Prostate gland (tissue), 2 donors: ENCODE results near the gene CUX1. TPM values are rescaled to one million over a fixed set of nuclear protein-coding genes. Genes with fewer than 3 reads are reported as not detected.
A peak's percentile ranks its signal among the peaks of the same experiment; 100 is the strongest.
"Not testable (repeated sequence)": the region's sequence is repeated elsewhere in the genome, so short reads cannot be mapped to it uniquely, and the experiment has no call there.

Experiments used
- DNase-seq: peaks from one replicate; pipeline ENCODE4 v3.0.0-alpha.2; 2019; ENCODE audit warnings: low spot score
- H3K27ac ChIP-seq, 2 donors: fragments of 200-600 bp; sonication (generic); 2 replicates each; pipeline ENCODE4 v1.5.1; 2017 to 2019
- H3K27me3 ChIP-seq: fragments of 200-600 bp; sonication (generic); replicated peaks from 2 replicates; pipeline ENCODE4 v1.5.1; 2019; ENCODE audit not compliant: insufficient read depth
- H3K36me3 ChIP-seq, 2 donors: fragments of 200-600 bp; sonication (generic); 1 replicate in 1 of 2; 2 replicates in 1 of 2; pipeline versions ENCODE4 v1.5.1 to v1.8.1; 2017 to 2019
- H3K4me1 ChIP-seq: fragments of 200-600 bp; sonication (generic); replicated peaks from 2 replicates; pipeline ENCODE4 v1.5.1; 2019
- H3K4me3 ChIP-seq, 2 donors: fragments of 200-600 bp; sonication (generic); 2 replicates each; pipeline ENCODE4 v1.5.1; 2017 to 2019
- H3K9me3 ChIP-seq: fragments of 200-600 bp; sonication (generic); 2 replicates; pipeline ENCODE4 v1.5.1; 2017
- CTCF ChIP-seq, 4 experiments: fragments of 200-600 bp in 2 of 4; fragments of 450-650 bp in 2 of 4; sonication (generic) in 2 of 4; IDR thresholded peaks; 1 replicate in 3 of 4; 2 replicates in 1 of 4; pipeline ENCODE4 v1.5.1; 2016 to 2019; ENCODE audit warnings: antibody characterized with exemption in 4 of 4, mild to moderate bottlenecking in 2 of 4, moderate library complexity in 2 of 4
- POLR2A ChIP-seq: fragments of 450-650 bp; IDR thresholded peaks from one replicate; pipeline ENCODE4 v1.6.1; 2016; ENCODE audit warnings: antibody characterized with exemption, mild to moderate bottlenecking
- POLR2AphosphoS5 ChIP-seq: sonication (generic); formaldehyde crosslinking; IDR thresholded peaks from one replicate; pipeline ENCODE4 v1.6.1; 2017; ENCODE audit warnings: antibody characterized with exemption
- WGBS: methylation state at CpG from one replicate; pipeline ENCODE4 v1.1.5; 2018; 5-methylcytosine and 5-hydroxymethylcytosine counted together
- intact Hi-C: fragments of 100-400 bp; cut with DNase I; formaldehyde crosslinking; loops from one replicate; pipeline ENCODE4 v1.14.2; 2022
- total RNA-seq, 2 donors: library from RNA; depleted of rRNA; stranded (reverse); fragments of >200 nt; gene quantifications; one replicate each; pipeline ENCODE4 v1.1.0, GENCODE V29; 2016

Gene CUX1
- total RNA-seq, 2 donors from 2014 or later: 96.3 to 99.2 TPM

GRCh38 chr7:101929256-101929655 is 111.8 kb downstream of the CUX1 start:
- 58% methylated on average over 4 of the region's 4 CpGs for WGBS
- intact Hi-C loops: no loop called here
- Histone ChIP-seq H3K4me1 (no peaks in the 10 kb centered on the region), H3K27me3 (no peaks in the 10 kb centered on the region), H3K9me3 (no peaks in the 10 kb centered on the region), H3K36me3 (no peaks in the 10 kb centered on the region), H3K27ac (no peak overlapping the region), H3K4me3 (no peak overlapping the region)
- TF ChIP-seq POLR2AphosphoS5: no peak
- TF ChIP-seq CTCF (IDR thresholded peaks at IDR 0.05): no peak
- no peak for TF ChIP-seq POLR2A
- DNase-seq: no peak

- H3K4me1 ChIP-seq, H3K27me3 ChIP-seq, DNase-seq, H3K36me3 ChIP-seq, intact Hi-C loops, H3K27ac ChIP-seq, H3K4me3 ChIP-seq, H3K9me3 ChIP-seq: not testable (repeated sequence)
- 95% methylated on average over 6 of the region's 6 CpGs for WGBS
Observed at GRCh38 chr7:101929911-101930310, 112.5 kb downstream of the CUX1 start.

- TF ChIP-seq POLR2AphosphoS5 (no peak), CTCF (IDR thresholded peaks at IDR 0.05) (no peak), POLR2A (no peak)
Observed at GRCh38 chr7:101932083-101932482, 114.7 kb downstream of the CUX1 start.

GRCh38 chr7:101933028-101933427 is 115.6 kb downstream of the CUX1 start:
- H3K27ac ChIP-seq: no peak overlapping the region
- no peaks in the 10 kb centered on the region for H3K36me3 ChIP-seq
- 80% methylated on average over 4 of the region's 4 CpGs for WGBS

More at GRCh38 chr7:101932083-101932482, 114.7 kb downstream of the CUX1 start:
- intact Hi-C loops: no loop called here
- H3K9me3 ChIP-seq: no peaks in the 10 kb centered on the region
- no peak for DNase-seq
- H3K4me3 ChIP-seq: no peak overlapping the region
- no peak overlapping the region for H3K27ac ChIP-seq
- H3K4me1 ChIP-seq: peaks cover 12% of the 10 kb centered on the region
- H3K27me3 ChIP-seq: no peaks in the 10 kb centered on the region
- no peaks in the 10 kb centered on the region for H3K36me3 ChIP-seq
- 92% methylated on average over 14 of the region's 14 CpGs for WGBS

GRCh38 chr7:101933688-101934121 is 116.3 kb downstream of the CUX1 start:
- intact Hi-C loops: no loop called here
- Histone ChIP-seq H3K4me1 (peaks cover 12% of the 10 kb centered on the region), H3K27me3 (no peaks in the 10 kb centered on the region), H3K9me3 (no peaks in the 10 kb centered on the region), H3K36me3 (no peaks in the 10 kb centered on the region), H3K27ac (peak overlapping the region in 1 of 2 donors; percentile 70), H3K4me3 (no peak overlapping the region)
- 89% methylated on average over 5 of the region's 5 CpGs for WGBS
- DNase-seq: no peak
- no peak for TF ChIP-seq CTCF (IDR thresholded peaks at IDR 0.05)
- TF ChIP-seq POLR2AphosphoS5: no peak

More at GRCh38 chr7:101933028-101933427, 115.6 kb downstream of the CUX1 start:
- Histone ChIP-seq H3K4me1 (peaks cover 12% of the 10 kb centered on the region), H3K4me3 (no peak overlapping the region), H3K27me3 (no peaks in the 10 kb centered on the region), H3K9me3 (no peaks in the 10 kb centered on the region)
- no peak for TF ChIP-seq POLR2A
- TF ChIP-seq CTCF (IDR thresholded peaks at IDR 0.05): no peak
- TF ChIP-seq POLR2AphosphoS5: no peak
- no peak for DNase-seq
- intact Hi-C loops: no loop called here
